ENCODE measurements around the gene CNGA2. TPM values are rescaled to one million over a fixed set of nuclear protein-coding genes. Genes with fewer than 3 reads are reported as not detected.

Gene CNGA2
- total RNA-seq, 1 experiment from 2014 or later, result not detected

DNA sequence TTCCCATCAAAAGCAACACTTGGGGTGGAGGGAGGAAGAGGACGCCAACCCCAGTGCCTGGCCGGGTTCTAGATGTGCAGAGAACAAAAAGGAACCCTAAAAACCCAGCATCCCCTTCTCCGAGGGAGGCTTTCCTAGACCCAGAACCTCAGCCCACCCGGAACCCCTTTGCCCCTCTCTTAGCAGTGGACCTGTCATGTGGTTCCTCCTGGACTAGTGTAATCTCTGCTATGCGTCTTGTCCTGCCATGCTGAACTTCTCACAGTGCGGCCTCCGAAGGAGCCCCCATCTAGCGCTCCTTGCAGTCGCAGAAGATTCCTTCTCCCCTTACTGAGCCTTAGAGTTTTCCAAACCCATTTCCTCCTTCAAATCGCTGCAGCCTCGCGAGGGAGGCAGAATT, 40.4 kb upstream of the CNGA2 start:
- Histone ChIP-seq H3K9me3 (ENCODE audit: control insufficient read depth in 1 of 2, insufficient read depth in 1 of 2, low read depth in 1 of 2, low read length in 2 of 2) (no peaks in the 10 kb centered on the region), H3K9me2 (ENCODE audit: insufficient read depth) (no peaks in the 10 kb centered on the region), H3K27ac (ENCODE audit: low read depth, low read length) (no peak overlapping the region), H3K36me3 (ENCODE audit: control insufficient read depth in 1 of 2, insufficient read depth in 2 of 2, low read length in 2 of 2) (no peaks in the 10 kb centered on the region), H3K4me2 (ENCODE audit: low read length) (no peak overlapping the region), H3K27me3 (ENCODE audit: insufficient read depth, low read length) (no peaks in the 10 kb centered on the region), H3K9ac (ENCODE audit: low read length) (no peak overlapping the region), H2AFZ (ENCODE audit: low read depth, low read length, poor library complexity, severe bottlenecking) (no peak overlapping the region), H3K4me1 (ENCODE audit: control insufficient read depth in 1 of 2, insufficient read depth in 2 of 2, low read length in 2 of 2) (no peaks in the 10 kb centered on the region), H4K20me1 (ENCODE audit: insufficient read depth) (no peaks in the 10 kb centered on the region), H3K79me2 (ENCODE audit: insufficient read depth, low read length) (no peaks in the 10 kb centered on the region), H3K4me3 (replicated peaks in 1 of 2; ENCODE audit: low read depth in 1 of 2, low read length in 2 of 2) (no peak overlapping the region)
- ATAC-seq (no peak), DNase-seq (ENCODE audit: low read depth, low spot score) (no peak)
- RAD21 ChIA-PET (ENCODE audit: low non-redundant PET in 1 of 2, low total read pairs in 2 of 2, uncharacterized antibody in 2 of 2, unreplicated experiment in 2 of 2), result no interaction called here
- POLR2A ChIA-PET, result no interaction called here
- intact Hi-C loops (cut with micrococcal nuclease), result no loop called here
- no TSS peak for BruUV-seq (replicated peaks)
- CTCF ChIA-PET, result no interaction called here
- TF ChIP-seq JUND (IDR thresholded peaks at IDR 0.05) (no peak), SRF (IDR thresholded peaks at IDR 0.05; ENCODE audit: low read depth) (no peak), SIN3A (IDR thresholded peaks at IDR 0.05; ENCODE audit: low read depth) (no peak), EZH2 (IDR thresholded peaks at IDR 0.05) (no peak), EZH2phosphoT487 (IDR thresholded peaks at IDR 0.05; ENCODE audit: borderline replicate concordance) (no peak), SP1 (IDR thresholded peaks at IDR 0.05; ENCODE audit: low read depth) (no peak), ELF1 (IDR thresholded peaks at IDR 0.05; ENCODE audit: borderline replicate concordance, low read depth) (no peak), POLR2AphosphoS5 (IDR thresholded peaks at IDR 0.05; ENCODE audit: low read depth, low read length) (no peak)

DNA sequence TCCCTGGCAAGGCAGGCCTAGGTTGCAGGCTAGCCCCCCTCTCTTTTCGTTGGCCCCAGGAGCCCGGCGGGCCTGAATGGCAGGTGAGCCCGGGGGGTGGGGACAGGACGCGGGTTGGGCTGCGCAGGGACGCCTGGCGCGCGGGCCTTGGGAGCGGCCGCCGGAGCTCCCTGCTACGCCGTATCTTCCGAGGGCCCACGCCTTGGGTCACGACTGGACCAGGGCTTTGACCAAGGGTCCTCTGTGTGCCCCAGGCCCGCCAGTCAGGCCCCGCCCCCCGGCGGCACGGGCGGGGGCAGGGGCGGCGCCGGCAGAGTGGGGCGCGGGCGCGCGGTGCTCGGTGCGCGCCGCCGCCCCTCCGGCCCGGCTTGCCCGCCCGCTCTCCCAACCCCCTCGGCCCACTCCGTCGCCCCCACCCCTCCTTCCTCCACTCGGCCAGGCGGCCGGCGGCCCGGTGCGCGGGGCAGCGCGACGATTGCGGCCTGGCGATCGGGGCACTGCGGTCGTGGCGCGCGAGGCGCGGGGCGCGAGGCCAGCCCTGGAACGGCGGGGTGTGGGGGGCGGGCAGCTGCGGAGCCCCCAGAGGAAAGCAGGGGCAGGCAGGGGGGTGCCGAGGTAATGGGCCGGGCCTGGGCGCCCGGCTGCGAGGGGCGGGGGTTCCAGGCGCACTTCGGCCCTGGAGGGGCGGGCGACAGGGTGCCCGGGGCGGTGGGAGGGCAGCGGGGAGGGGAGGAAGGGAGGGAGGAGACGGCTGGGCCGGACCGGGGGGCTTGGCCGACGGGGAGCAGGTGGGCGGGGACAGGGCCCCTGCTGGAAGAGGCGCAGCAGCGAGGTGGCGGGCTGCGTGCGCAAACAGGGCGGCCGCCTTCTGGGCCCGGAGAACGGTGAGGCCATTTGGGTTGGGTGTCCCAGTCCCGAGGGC, 39.6 kb upstream of the CNGA2 start, which contains the start of gene PRRG3:
TSS of gene PRRG3 (plus strand) at position 798 of the 922 bp plus-strand sequence. CDS start 3,357 bp downstream, outside the sequence.
- no peak within 1 kb of the TSS for H3K27ac ChIP-seq (ENCODE audit: low read depth, low read length)
- no peaks in the 10 kb centered on the region for H3K36me3 ChIP-seq (ENCODE audit: control insufficient read depth in 1 of 2, insufficient read depth in 2 of 2, low read length in 2 of 2)
- TF ChIP-seq ZFX (IDR thresholded peaks at IDR 0.05) (no peak), EZH2 (IDR thresholded peaks at IDR 0.05) (no peak), EGR1 (IDR thresholded peaks at IDR 0.05; ENCODE audit: low read depth) (no peak), SRF (IDR thresholded peaks at IDR 0.05; ENCODE audit: low read depth) (no peak), JUND (IDR thresholded peaks at IDR 0.05) (no peak)
- H3K4me2 ChIP-seq (ENCODE audit: low read length), result no peak within 1 kb of the TSS
- no peak for DNase-seq (ENCODE audit: low read depth, low spot score)
- ChIA-PET POLR2A (no interaction called here), RAD21 (ENCODE audit: low non-redundant PET in 1 of 2, low total read pairs in 2 of 2, uncharacterized antibody in 2 of 2, unreplicated experiment in 2 of 2) (no interaction called here), CTCF (no interaction called here)
- H2AFZ ChIP-seq (ENCODE audit: low read depth, low read length, poor library complexity, severe bottlenecking), result no peak within 1 kb of the TSS
- H3K79me2 ChIP-seq (ENCODE audit: insufficient read depth, low read length), result no peaks in the 10 kb centered on the region
- no peak within 1 kb of the TSS for H3K9ac ChIP-seq (ENCODE audit: low read length)
- no peaks in the 10 kb centered on the region for H3K4me1 ChIP-seq (ENCODE audit: control insufficient read depth in 1 of 2, insufficient read depth in 2 of 2, low read length in 2 of 2)
- H3K4me3 ChIP-seq (replicated peaks in 1 of 2; ENCODE audit: low read depth in 1 of 2, low read length in 2 of 2), result no peak within 1 kb of the TSS
- no peaks in the 10 kb centered on the region for H3K9me3 ChIP-seq (ENCODE audit: control insufficient read depth in 1 of 2, insufficient read depth in 1 of 2, low read depth in 1 of 2, low read length in 2 of 2)
- BruUV-seq (replicated peaks), result no TSS peak
- H4K20me1 ChIP-seq (ENCODE audit: insufficient read depth), result no peaks in the 10 kb centered on the region
- intact Hi-C loops (cut with micrococcal nuclease), result no loop called here
- H3K27me3 ChIP-seq (ENCODE audit: insufficient read depth, low read length), result no peaks in the 10 kb centered on the region
- no peak for ATAC-seq
- H3K9me2 ChIP-seq (ENCODE audit: insufficient read depth), result no peaks in the 10 kb centered on the region
